Activated CD4-positive, CD25-positive, alpha-beta regulatory T cell (primary cell): ENCODE results near the gene ATP5F1E.
A peak's percentile ranks its signal among the peaks of the same experiment; 100 is the strongest.
"Not testable (repeated sequence)": the region's sequence is repeated elsewhere in the genome, so short reads cannot be mapped to it uniquely, and the experiment has no call there.

Experiments
- DNase-seq, 4 experiments: peaks; one replicate each; lab custom pipeline; 2025; lab: John Stamatoyannopoulos, UW

ATP5F1E gene

GRCh38 chr20:58988565-58988882, 43.6 kb downstream of the ATP5F1E start:
- no peak for DNase-seq

GRCh38 chr20:58987790-58988564, 44.2 kb downstream of the ATP5F1E start:
- no peak for DNase-seq

- DNase-seq: no peak
Observed at GRCh38 chr20:58986968-58987517, 45.1 kb downstream of the ATP5F1E start.

GRCh38 chr20:58986286-58986967, 45.7 kb downstream of the ATP5F1E start:
- DNase-seq: no peak

- DNase-seq: no peak
Observed at GRCh38 chr20:58985656-58986055, 46.5 kb downstream of the ATP5F1E start.

GRCh38 chr20:58984691-58985090, 47.4 kb downstream of the ATP5F1E start:
- DNase-seq: no peak

GRCh38 chr20:58983115-58983468, 49.0 kb downstream of the ATP5F1E start:
- not testable (repeated sequence) for DNase-seq

- DNase-seq: no peak
Observed at GRCh38 chr20:58982406-58983114, 49.6 kb downstream of the ATP5F1E start.

- DNase-seq: no peak
Observed at GRCh38 chr20:58981628-58982364, 50.3 kb downstream of the ATP5F1E start.

GRCh38 chr20:58980711-58981627, 51.2 kb downstream of the ATP5F1E start, which contains the start of gene NELFCD:
NELFCD (plus strand) TSS chr20:58981256; CDS start chr20:58981310, 54 bp downstream.
- DNase-seq: peak; percentile 77 to 86 (median 82)

GRCh38 chr20:58978351-58979190, 53.6 kb downstream of the ATP5F1E start:
- DNase-seq: no peak

- DNase-seq: no peak
Observed at GRCh38 chr20:58976061-58976730, 55.9 kb downstream of the ATP5F1E start.
